DLD1 (cell line): ENCODE results near the gene GMFB.

Source experiments
- in situ Hi-C: cut with HindIII; loops from 2 replicates; pipeline ENCODE4 v1.10.0; 2017; ENCODE audit warnings: low sequenced_read_pairs

Gene GMFB

GRCh38 chr14:54493293-54493692, 4.5 kb upstream of the GMFB start:
- in situ Hi-C loops, result no loop called here

- in situ Hi-C loops, result no loop called here
Observed at GRCh38 chr14:54490445-54491175, 1.8 kb upstream of the GMFB start.

- in situ Hi-C loops, result no loop called here
Observed at GRCh38 chr14:54489731-54490444, 1.1 kb upstream of the GMFB start.

GRCh38 chr14:54489318-54489683, 521 bp upstream of the GMFB start:
- in situ Hi-C loops, result no loop called here

GRCh38 chr14:54488318-54488645, 498 bp downstream of the GMFB start:
- in situ Hi-C loops, result no loop called here

GRCh38 chr14:54487771-54488170, 1.0 kb downstream of the GMFB start:
- in situ Hi-C loops, result no loop called here

- in situ Hi-C loops, result no loop called here
Observed at GRCh38 chr14:54486685-54487084, 2.1 kb downstream of the GMFB start.

GRCh38 chr14:54483846-54484245, 4.9 kb downstream of the GMFB start:
- in situ Hi-C loops, result no loop called here

GRCh38 chr14:54483073-54483745, 5.6 kb downstream of the GMFB start:
- in situ Hi-C loops, result no loop called here

GRCh38 chr14:54481695-54482094, 7.1 kb downstream of the GMFB start:
- in situ Hi-C loops, result no loop called here

- in situ Hi-C loops, result no loop called here
Observed at GRCh38 chr14:54480830-54481562, 7.8 kb downstream of the GMFB start.

- in situ Hi-C loops, result no loop called here
Observed at GRCh38 chr14:54478636-54479215, 10.1 kb downstream of the GMFB start.

- in situ Hi-C loops, result no loop called here
Observed at GRCh38 chr14:54475911-54476310, 12.9 kb downstream of the GMFB start.

GRCh38 chr14:54475187-54475899, 13.4 kb downstream of the GMFB start:
- in situ Hi-C loops, result no loop called here

GRCh38 chr14:54474232-54474793, 14.5 kb downstream of the GMFB start:
- in situ Hi-C loops, result no loop called here

GRCh38 chr14:54472315-54472714, 16.5 kb downstream of the GMFB start:
- in situ Hi-C loops, result no loop called here

- in situ Hi-C loops, result no loop called here
Observed at GRCh38 chr14:54471641-54472040, 17.1 kb downstream of the GMFB start.

- in situ Hi-C loops, result no loop called here
Observed at GRCh38 chr14:54470701-54471100, 18.1 kb downstream of the GMFB start.

GRCh38 chr14:54467280-54467679, 21.5 kb downstream of the GMFB start:
- in situ Hi-C loops, result no loop called here

GRCh38 chr14:54465654-54466053, 23.1 kb downstream of the GMFB start:
- in situ Hi-C loops, result no loop called here
